OCI-LY7 (cell line): ENCODE data around the gene C15orf62.

Experiments
- CTCF ChIP-seq: fragments of 200-600 bp; sonication (generic); conservative IDR thresholded peaks from 2 replicates; pipeline ENCODE4 v1.5.1; 2014; ENCODE audit warnings: mild to moderate bottlenecking, antibody characterized with exemption, low read length, moderate library complexity, mixed read lengths
- EZH2phosphoT487 ChIP-seq: fragments of 200-600 bp; sonication (generic); IDR thresholded peaks from 2 replicates; pipeline ENCODE4 v1.6.1; 2018; ENCODE audit warnings: low read depth, borderline replicate concordance, mild to moderate bottlenecking, mixed run types, antibody characterized with exemption, low read length, moderate library complexity, mixed read lengths

DNA sequence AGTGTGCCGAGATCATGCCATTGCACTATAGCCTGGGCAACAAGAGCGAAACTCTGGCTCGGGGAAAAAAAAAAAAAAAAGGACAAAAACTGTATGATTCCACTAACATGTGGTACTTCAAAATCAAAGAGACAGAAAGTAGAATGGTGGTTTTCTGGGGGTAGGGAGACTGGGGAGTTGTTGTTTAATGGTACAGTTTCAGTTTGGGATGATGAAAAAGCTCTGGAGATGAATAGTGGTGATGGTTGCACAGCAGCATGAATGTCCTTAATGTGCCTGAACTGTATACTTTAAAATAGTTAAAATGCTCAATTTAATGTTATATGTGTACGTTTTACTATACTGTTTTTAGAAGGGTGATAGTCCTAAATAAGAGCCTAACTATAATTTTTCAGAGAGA, 47.4 kb upstream of the C15orf62 start:
- no peak for TF ChIP-seq CTCF
- TF ChIP-seq EZH2phosphoT487, result no peak
